Common myeloid progenitor, CD34-positive (primary cell): Measurements from ENCODE around the gene KRT86.

ENCODE experiments used
- CTCF ChIA-PET: fragments of 350-600 bp; sonication (Branson Sonifier 250); formaldehyde crosslinking; loops from one replicate; lab custom pipeline; 2021; ENCODE audit warnings: antibody characterized with exemption; lab: Charles Lee
- POLR2A ChIA-PET: fragments of 350-600 bp; sonication (Branson Sonifier 250); formaldehyde crosslinking; loops from one replicate; lab custom pipeline; 2021; ENCODE audit warnings: antibody characterized with exemption; lab: Charles Lee
- DNase-seq, 3 donors: peaks; one replicate each; pipeline versions ENCODE4 v3.0.0 to v3.0.0-alpha.2; 2013
- H3K27ac ChIP-seq, 2 experiments: 1 replicate in 1 of 2; 2 replicates in 1 of 2; pipeline ENCODE4 v1.7.0; 2013; ENCODE audit warnings: inconsistent platforms in 2 of 2, low read length in 2 of 2, mild to moderate bottlenecking in 2 of 2, low read depth in 1 of 2, moderate library complexity in 1 of 2; ENCODE audit not compliant: severe bottlenecking in 2 of 2, insufficient read depth in 1 of 2, poor library complexity in 1 of 2
- H3K27me3 ChIP-seq, 5 experiments: replicated peaks in 2 of 5; 1 replicate in 3 of 5; 2 replicates in 2 of 5; pipeline versions ENCODE4 v1.6.1 to v1.7.0; 2013; ENCODE audit warnings: low read length in 4 of 5, mild to moderate bottlenecking in 2 of 5, moderate library complexity in 2 of 5, inconsistent platforms in 1 of 5; ENCODE audit not compliant: insufficient read depth in 5 of 5, control insufficient read depth in 4 of 5
- H3K36me3 ChIP-seq, 4 experiments: 1 replicate in 2 of 4; 2 replicates in 2 of 4; pipeline versions ENCODE4 v1.6.1 to v1.7.0; 2013; ENCODE audit warnings: low read length in 3 of 4, control low read depth in 1 of 4, mild to moderate bottlenecking in 1 of 4; ENCODE audit not compliant: control insufficient read depth in 4 of 4, insufficient read depth in 4 of 4
- H3K4me1 ChIP-seq, 4 experiments: 1 replicate in 3 of 4; 2 replicates in 1 of 4; pipeline versions ENCODE4 v1.6.1 to v1.7.1; 2013; ENCODE audit warnings: low read length in 3 of 4, mild to moderate bottlenecking in 3 of 4, control low read depth in 1 of 4, inconsistent platforms in 1 of 4, moderate library complexity in 1 of 4; ENCODE audit not compliant: control insufficient read depth in 4 of 4, insufficient read depth in 4 of 4; ENCODE audit errors: control extremely low read depth in 1 of 4
- H3K4me3 ChIP-seq, 7 experiments: 1 replicate in 4 of 7; 2 replicates in 3 of 7; pipeline versions ENCODE4 v1.5.1 to v1.7.0; 2013; ENCODE audit warnings: mild to moderate bottlenecking in 7 of 7, low read length in 6 of 7, moderate library complexity in 6 of 7, inconsistent platforms in 2 of 7, low read depth in 2 of 7, control low read depth in 1 of 7; ENCODE audit not compliant: insufficient read depth in 4 of 7, control insufficient read depth in 1 of 7; ENCODE audit errors: extremely low read depth in 1 of 7
- H3K9me3 ChIP-seq, 5 experiments: 1 replicate in 4 of 5; 2 replicates in 1 of 5; pipeline versions ENCODE4 v1.6.1 to v1.7.1; 2013; ENCODE audit warnings: low read length in 4 of 5, mild to moderate bottlenecking in 2 of 5, inconsistent platforms in 1 of 5, low read depth in 1 of 5, moderate library complexity in 1 of 5; ENCODE audit not compliant: control insufficient read depth in 4 of 5, insufficient read depth in 2 of 5; ENCODE audit errors: control extremely low read depth in 1 of 5
- WGBS: methylation state at CpG from one replicate; pipeline ENCODE4 v1.1.5; 2013; ENCODE audit not compliant: insufficient coverage; 5-methylcytosine and 5-hydroxymethylcytosine counted together

KRT86 gene

DNA sequence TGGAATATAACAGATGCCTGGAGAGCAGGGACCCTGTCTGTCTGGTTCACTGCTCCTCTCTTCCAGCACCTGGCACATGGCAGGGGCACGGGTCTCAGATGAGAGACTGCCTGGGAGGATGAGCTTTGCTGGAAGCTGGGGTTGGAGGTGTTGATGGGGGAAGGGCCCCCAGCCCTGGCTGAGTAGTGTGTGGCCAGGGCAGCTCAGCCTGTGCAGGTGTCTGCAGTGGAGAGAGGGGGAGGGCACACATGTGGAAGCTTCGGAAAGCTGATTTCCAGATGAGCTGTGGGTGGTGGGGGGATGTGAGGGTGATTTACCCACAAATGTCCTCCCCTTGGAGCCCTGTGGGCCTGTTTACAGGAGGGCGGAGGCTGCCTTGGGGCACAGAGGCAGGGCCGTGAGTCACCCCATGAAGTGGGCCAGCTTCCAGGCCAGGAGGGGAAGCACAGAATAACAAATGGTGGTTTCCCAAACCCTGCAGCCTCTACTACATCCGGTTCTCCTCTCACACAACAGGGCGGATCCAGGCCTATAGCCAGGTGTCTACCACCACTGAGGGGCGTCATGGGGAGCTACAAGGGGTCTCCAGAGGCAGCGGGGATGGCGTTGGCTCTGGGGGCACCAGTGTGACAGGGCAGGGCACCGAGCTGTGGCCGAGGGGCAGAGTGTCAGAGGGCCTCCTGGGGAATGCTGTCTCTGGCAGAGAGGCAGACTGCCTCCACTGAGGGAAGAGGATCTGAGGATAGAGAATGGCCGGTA is 30.4 kb upstream of the KRT86 start:
- Histone ChIP-seq H3K36me3 (no peaks in the 10 kb centered on the region), H3K9me3 (no peaks in the 10 kb centered on the region), H3K27ac (peak overlapping the region; percentile 17 to 55), H3K4me1 (peaks cover 0 to 25% (median 15%) of the 10 kb centered on the region in 4 experiments), H3K27me3 (peaks cover 0 to 14% (median 7%) of the 10 kb centered on the region in 5 experiments), H3K4me3 (peak overlapping the region in 1 of 7 experiments; percentile 30)
- CTCF ChIA-PET: interaction anchor here (0.7 to 3.1 kb wide), 14 partner anchors 9 to 84 kb away, joined by 3 to 21 read pairs (median 6); no protein-coding TSS in a partner anchor
- POLR2A ChIA-PET: interaction anchor here (1.1 kb wide), 1 partner anchor 12 kb away, joined by 3 read pairs; no protein-coding TSS in a partner anchor
- peak; percentile 86 to 97 (median 97) for DNase-seq
- 2% methylated on average over 10 of the region's 12 CpGs for WGBS

DNA sequence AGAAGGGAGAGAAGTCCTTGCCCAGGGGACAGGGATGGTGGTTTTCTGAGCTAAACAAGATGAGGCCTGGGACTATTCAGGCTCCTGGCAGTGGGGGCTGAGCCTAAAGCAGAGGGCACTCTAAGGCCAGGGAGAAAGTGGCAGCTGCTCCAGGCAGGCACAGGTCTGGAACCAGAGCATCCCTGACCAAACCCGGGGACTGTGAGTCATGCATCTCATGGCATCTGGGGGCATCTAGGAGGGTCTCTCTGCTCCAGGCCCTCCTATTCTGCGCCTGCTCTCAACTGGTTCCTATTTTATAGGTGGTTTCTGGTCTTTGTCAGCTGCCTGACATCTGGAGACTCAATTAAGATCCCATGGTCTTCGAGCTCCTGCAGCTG is 29.8 kb upstream of the KRT86 start:
- CTCF ChIA-PET: interaction anchor here (0.7 to 3.1 kb wide), 15 partner anchors 8 to 83 kb away, joined by 3 to 21 read pairs (median 6); no protein-coding TSS in a partner anchor

DNA sequence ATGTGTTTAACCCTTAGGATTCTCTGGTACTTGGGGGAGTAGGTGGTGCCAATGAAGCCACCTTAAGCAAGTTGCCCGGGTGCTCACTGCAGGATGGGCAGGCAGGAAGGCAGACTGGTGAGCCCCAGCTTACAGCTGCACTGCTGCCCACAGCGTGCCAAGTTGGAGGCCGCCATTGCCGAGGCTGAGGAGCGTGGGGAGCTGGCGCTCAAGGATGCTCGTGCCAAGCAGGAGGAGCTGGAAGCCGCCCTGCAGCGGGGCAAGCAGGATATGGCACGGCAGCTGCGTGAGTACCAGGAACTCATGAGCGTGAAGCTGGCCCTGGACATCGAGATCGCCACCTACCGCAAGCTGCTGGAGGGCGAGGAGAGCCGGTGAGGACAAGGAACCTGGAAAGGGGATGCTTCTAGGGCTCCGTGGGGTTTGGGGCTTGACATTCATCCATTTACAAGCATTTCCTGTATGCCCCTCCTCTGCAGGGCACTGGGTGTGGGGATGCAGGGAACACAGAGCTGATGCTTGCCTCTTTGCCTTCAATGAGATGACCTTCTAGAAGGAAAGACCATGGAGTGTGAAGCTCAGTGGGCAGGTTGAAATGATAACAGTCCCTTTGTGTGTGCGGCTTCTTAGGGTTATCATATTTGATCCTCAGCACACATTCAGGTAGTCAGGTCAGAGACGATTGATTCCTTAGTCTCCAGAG is 29.0 kb upstream of the KRT86 start:
- whole genome bisulfite sequencing: 98% methylated on average over 19 of the region's 20 CpGs
- no peak for DNase-seq
- Histone ChIP-seq H3K27me3 (peaks cover 0 to 25% (median 10%) of the 10 kb centered on the region in 5 experiments), H3K4me3 (no peak overlapping the region), H3K9me3 (no peaks in the 10 kb centered on the region), H3K27ac (no peak overlapping the region), H3K4me1 (peaks cover 0 to 33% (median 18%) of the 10 kb centered on the region in 4 experiments), H3K36me3 (no peaks in the 10 kb centered on the region)
- POLR2A ChIA-PET: no interaction called here
- CTCF ChIA-PET: interaction anchor here (1.1 to 3.1 kb wide), 10 partner anchors 9 to 82 kb away, joined by 3 to 21 read pairs (median 6); no protein-coding TSS in a partner anchor

More for the DNA sequence above, 29.8 kb upstream of the KRT86 start:
- DNase-seq: peak in 2 of 3 donors; percentile 86
- H3K36me3 ChIP-seq: no peaks in the 10 kb centered on the region
- WGBS: no CpG with 5 or more reads among the region's 3 CpGs
- peak overlapping the region; percentile 17 to 55 for H3K27ac ChIP-seq
- peak overlapping the region in 1 of 7 experiments; percentile 17 for H3K4me3 ChIP-seq
- peaks cover 0 to 18% (median 10%) of the 10 kb centered on the region in 5 experiments for H3K27me3 ChIP-seq
- POLR2A ChIA-PET: no interaction called here
- H3K9me3 ChIP-seq: no peaks in the 10 kb centered on the region
- peaks cover 0 to 25% (median 15%) of the 10 kb centered on the region in 4 experiments for H3K4me1 ChIP-seq

DNA sequence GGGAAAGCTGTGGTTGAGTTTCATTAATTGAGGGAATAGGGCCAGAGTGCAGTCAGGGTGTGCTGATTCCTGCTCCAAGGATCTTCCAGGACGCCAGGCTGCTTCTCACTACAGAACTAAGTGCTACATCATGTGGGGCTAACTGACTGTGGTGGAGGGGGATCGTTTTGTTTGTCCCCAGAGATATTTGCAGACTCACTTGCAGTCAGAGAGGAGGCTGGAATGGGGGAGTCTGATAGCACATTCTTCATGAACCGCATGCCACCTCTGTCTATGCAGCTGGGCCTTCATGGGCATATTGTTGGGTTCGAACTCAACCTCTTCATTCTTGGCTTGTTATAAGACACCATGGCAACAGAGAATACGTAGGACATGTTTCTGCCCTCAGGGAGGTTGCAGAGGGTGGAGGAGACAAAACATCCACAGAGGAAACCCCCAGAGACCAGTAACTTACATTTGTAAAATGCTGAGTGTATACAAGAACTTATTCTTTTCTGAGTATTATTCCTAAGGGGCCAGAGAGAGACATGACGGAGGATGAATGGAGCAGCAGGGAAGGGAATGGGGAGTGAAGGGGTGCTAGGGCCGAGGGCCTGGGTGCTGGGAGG is 28.4 kb upstream of the KRT86 start:
- WGBS: 80% methylated on average over 7 of the region's 7 CpGs
- ChIA-PET POLR2A (no interaction called here), CTCF (interaction anchor here (1.1 to 3.1 kb wide), 7 partner anchors 10 to 82 kb away, joined by 3 to 21 read pairs (median 5); no protein-coding TSS in a partner anchor)
- H3K4me3 ChIP-seq: no peak overlapping the region
- no peak for DNase-seq
- H3K36me3 ChIP-seq: no peaks in the 10 kb centered on the region
- no peaks in the 10 kb centered on the region for H3K9me3 ChIP-seq
- peaks cover 0 to 37% (median 20%) of the 10 kb centered on the region in 4 experiments for H3K4me1 ChIP-seq
- peaks cover 0 to 29% (median 10%) of the 10 kb centered on the region in 5 experiments for H3K27me3 ChIP-seq
- H3K27ac ChIP-seq: no peak overlapping the region

DNA sequence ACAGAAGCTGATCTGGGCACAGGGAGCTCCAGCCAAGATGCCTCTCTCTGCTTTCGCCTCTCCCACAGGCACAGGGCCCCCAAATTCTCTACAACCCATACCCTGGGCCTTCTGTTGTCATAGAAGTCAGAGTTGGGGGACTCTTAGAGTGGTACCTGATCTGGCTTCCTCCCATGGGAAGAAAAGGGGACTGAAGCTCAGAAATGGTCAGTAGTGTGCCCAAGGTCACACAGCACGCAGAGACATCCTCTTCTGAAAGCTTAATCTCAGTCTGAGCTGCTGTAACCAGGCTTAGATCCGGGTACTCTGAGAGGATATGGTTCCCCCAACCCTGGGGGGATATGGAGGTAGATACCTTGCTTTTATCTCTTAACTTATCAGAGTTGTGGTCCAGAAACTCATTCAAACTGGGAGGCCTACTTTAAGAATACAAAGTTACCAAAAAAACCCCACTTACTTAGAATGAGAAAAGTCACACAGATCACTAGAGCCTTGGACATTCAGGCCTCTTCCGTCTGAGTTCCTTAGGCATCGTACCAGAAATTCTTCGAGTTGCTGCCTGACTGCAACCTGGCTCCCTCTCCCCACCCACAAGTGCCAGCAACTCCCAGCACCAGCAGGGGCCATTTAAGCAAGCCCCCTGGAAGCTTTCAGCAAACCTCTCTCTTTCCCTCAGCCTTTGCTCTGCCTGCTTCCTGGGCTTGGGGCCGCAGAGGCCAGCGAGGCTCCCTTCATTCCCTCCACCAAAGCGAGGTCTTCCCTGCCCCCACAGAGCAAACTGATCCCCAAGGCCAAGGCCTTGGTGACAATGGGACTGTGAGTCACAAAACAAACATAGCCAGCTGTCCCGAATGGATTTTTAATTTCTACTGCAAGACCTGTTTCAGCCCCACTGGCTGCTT is 27.5 kb upstream of the KRT86 start:
- Histone ChIP-seq H3K36me3 (no peaks in the 10 kb centered on the region), H3K4me1 (peaks cover 0 to 46% (median 27%) of the 10 kb centered on the region in 4 experiments), H3K27me3 (peaks cover 0 to 31% (median 12%) of the 10 kb centered on the region in 5 experiments), H3K9me3 (no peaks in the 10 kb centered on the region), H3K27ac (no peak overlapping the region), H3K4me3 (no peak overlapping the region)
- ChIA-PET POLR2A (no interaction called here), CTCF (interaction anchor here (1.6 to 2.7 kb wide), 3 partner anchors 13 to 33 kb away, joined by 3 to 10 read pairs (median 6); no protein-coding TSS in a partner anchor)
- no peak for DNase-seq
- 79% methylated on average over 8 of the region's 10 CpGs for WGBS
